CD14-positive monocyte (primary cell): Measurements from ENCODE around the gene MMP15. TPM values are rescaled to one million over a fixed set of nuclear protein-coding genes. Genes with fewer than 3 reads are reported as not detected.
"Not testable (repeated sequence)": the region's sequence is repeated elsewhere in the genome, so short reads cannot be mapped to it uniquely, and the experiment has no call there.

Experiments
- DNase-seq, 3 donors: peaks; one replicate each; pipeline ENCODE4 v3.0.0-alpha.2; 2011 to 2022
- H2AFZ ChIP-seq: 2 replicates; pipeline ENCODE4 v1.6.0; 2012; ENCODE audit warnings: mild to moderate bottlenecking, low read depth, low read length, inconsistent platforms; ENCODE audit not compliant: insufficient read depth, poor library complexity, severe bottlenecking
- H3K27ac ChIP-seq, 2 donors: 1 replicate in 1 of 2; 2 replicates in 1 of 2; pipeline ENCODE4 v1.5.1; 2012 to 2013; ENCODE audit warnings: low read length in 2 of 2, control low read depth in 1 of 2, inconsistent platforms in 1 of 2, low read depth in 1 of 2, mild to moderate bottlenecking in 1 of 2
- H3K27me3 ChIP-seq, 2 donors: one replicate each; pipeline versions ENCODE4 v1.6.0 to v1.6.1; 2011 to 2013; ENCODE audit warnings: low read length in 2 of 2; ENCODE audit not compliant: control insufficient read depth in 2 of 2, insufficient read depth in 2 of 2
- H3K36me3 ChIP-seq, 2 donors: replicated peaks in 1 of 2; 1 replicate in 1 of 2; 2 replicates in 1 of 2; pipeline versions ENCODE4 v1.5.1 to v1.6.1; 2012 to 2013; ENCODE audit warnings: low read length in 2 of 2, control low read depth in 1 of 2, inconsistent platforms in 1 of 2, mild to moderate bottlenecking in 1 of 2; ENCODE audit not compliant: insufficient read depth in 2 of 2, control insufficient read depth in 1 of 2
- H3K4me1 ChIP-seq, 2 donors: 1 replicate in 1 of 2; 2 replicates in 1 of 2; pipeline versions ENCODE4 v1.5.1 to v1.6.1; 2012 to 2013; ENCODE audit warnings: low read length in 2 of 2, control low read depth in 1 of 2, inconsistent platforms in 1 of 2, mild to moderate bottlenecking in 1 of 2, moderate library complexity in 1 of 2; ENCODE audit not compliant: insufficient read depth in 2 of 2, control insufficient read depth in 1 of 2
- H3K4me2 ChIP-seq: replicated peaks from 2 replicates; pipeline ENCODE3; 2012; ENCODE audit warnings: low read length, moderate library complexity, mild to moderate bottlenecking; ENCODE audit not compliant: poor library complexity, severe bottlenecking; ENCODE audit errors: extremely low read depth
- H3K4me3 ChIP-seq, 3 experiments: fragments of 200-600 bp in 1 of 3; sonication (generic) in 1 of 3; replicated peaks in 1 of 3; 1 replicate in 2 of 3; 2 replicates in 1 of 3; pipeline ENCODE4 v1.5.1; 2011 to 2013; ENCODE audit warnings: low read length in 3 of 3, mild to moderate bottlenecking in 3 of 3, control low read depth in 2 of 3, low read depth in 2 of 3, inconsistent platforms in 1 of 3, moderate library complexity in 1 of 3
- H3K79me2 ChIP-seq: 2 replicates; pipeline ENCODE4 v1.6.0; 2012; ENCODE audit warnings: mild to moderate bottlenecking, control low read depth, inconsistent platforms, low read length, moderate library complexity; ENCODE audit not compliant: insufficient read depth
- H3K9ac ChIP-seq: 2 replicates; pipeline ENCODE4 v1.6.0; 2017; ENCODE audit warnings: low read length, mild to moderate bottlenecking; ENCODE audit not compliant: insufficient read depth, poor library complexity, severe bottlenecking
- H3K9me3 ChIP-seq, 2 donors: replicated peaks in 1 of 2; 1 replicate in 1 of 2; 2 replicates in 1 of 2; pipeline versions ENCODE4 v1.5.1 to v1.6.1; 2012 to 2013; ENCODE audit warnings: low read length in 2 of 2, control low read depth in 1 of 2; ENCODE audit not compliant: control insufficient read depth in 1 of 2, insufficient read depth in 1 of 2
- H4K20me1 ChIP-seq: 2 replicates; pipeline ENCODE4 v1.6.0; 2012; ENCODE audit warnings: mild to moderate bottlenecking, low read length, control low read depth, moderate library complexity; ENCODE audit not compliant: insufficient read depth
- H3K27ac Mint-ChIP-seq, 7 donors: one replicate each; pipeline ENCODE4 v1.8.0; 2020; ENCODE audit warnings: mild to moderate bottlenecking in 7 of 7, mixed read lengths in 7 of 7, moderate library complexity in 6 of 7, inconsistent platforms in 2 of 7
- H3K27me3 Mint-ChIP-seq, 3 donors: one replicate each; pipeline ENCODE4 v1.8.0; 2021 to 2022; ENCODE audit warnings: low read depth in 3 of 3, mild to moderate bottlenecking in 3 of 3, mixed read lengths in 3 of 3, moderate library complexity in 3 of 3, inconsistent platforms in 1 of 3
- H3K36me3 Mint-ChIP-seq, 2 donors: one replicate each; pipeline ENCODE4 v1.8.0; 2020; ENCODE audit warnings: mixed read lengths in 2 of 2, inconsistent platforms in 1 of 2, mild to moderate bottlenecking in 1 of 2
- H3K4me1 Mint-ChIP-seq: one replicate; pipeline ENCODE4 v1.8.0; 2020; ENCODE audit warnings: mild to moderate bottlenecking, mixed read lengths
- H3K4me3 Mint-ChIP-seq, 2 donors: one replicate each; pipeline ENCODE4 v1.8.0; 2020; ENCODE audit warnings: mild to moderate bottlenecking in 2 of 2, mixed read lengths in 2 of 2, moderate library complexity in 1 of 2
- H3K9me3 Mint-ChIP-seq, 7 donors: one replicate each; pipeline ENCODE4 v1.8.0; 2020 to 2022; ENCODE audit warnings: mixed read lengths in 7 of 7, mild to moderate bottlenecking in 6 of 7, moderate library complexity in 6 of 7, inconsistent platforms in 2 of 7
- CTCF ChIP-seq: fragments of 200-600 bp; IDR thresholded peaks from one replicate; pipeline ENCODE4 v1.8.0; 2022; ENCODE audit warnings: antibody characterized with exemption, mild to moderate bottlenecking
- WGBS: methylation state at CpG from one replicate; pipeline ENCODE4 v1.1.5; 2013; ENCODE audit warnings: missing lambda C conversion rate; ENCODE audit not compliant: insufficient coverage; 5-methylcytosine and 5-hydroxymethylcytosine counted together
- intact Hi-C, 2 donors: fragments of 100-400 bp; cut with micrococcal nuclease; formaldehyde crosslinking; loops; one replicate each; pipeline versions ENCODE4 v1.15.0 to v1.15.1; 2023
- polyA plus RNA-seq, 3 donors: library from polyadenylated mRNA; depleted of rRNA in 1 of 3; unstranded in 2 of 3; stranded (reverse) in 1 of 3; fragments of 300-500 nt in 2 of 3; fragments of >200 nt in 1 of 3; fragmentation: Illumina TruSeq in 2 of 3; gene quantifications; 1 replicate in 2 of 3; 2 replicates in 1 of 3; pipeline ENCODE4 v1.2.3, GENCODE V29; 2012 to 2021

The MMP15 gene
- polyA plus RNA-seq, 3 donors = not detected

- H3K4me2 ChIP-seq, H3K27ac Mint-ChIP-seq, H3K9me3 ChIP-seq, H3K27me3 Mint-ChIP-seq, H3K36me3 Mint-ChIP-seq, H3K79me2 ChIP-seq, H3K9ac ChIP-seq, H3K36me3 ChIP-seq, H3K27me3 ChIP-seq, H2AFZ ChIP-seq, DNase-seq, H4K20me1 ChIP-seq, H3K4me3 ChIP-seq, intact Hi-C loops, H3K27ac ChIP-seq, H3K4me1 ChIP-seq, H3K4me1 Mint-ChIP-seq, H3K4me3 Mint-ChIP-seq: not testable (repeated sequence)
- H3K9me3 Mint-ChIP-seq = peaks cover 3 to 14% (median 5%) of the 10 kb centered on the region in 7 donors
- no CpG with 5 or more reads among the region's 2 CpGs for WGBS
Observed at GRCh38 chr16:58073086-58073485, 47.5 kb downstream of the MMP15 start.

DNA sequence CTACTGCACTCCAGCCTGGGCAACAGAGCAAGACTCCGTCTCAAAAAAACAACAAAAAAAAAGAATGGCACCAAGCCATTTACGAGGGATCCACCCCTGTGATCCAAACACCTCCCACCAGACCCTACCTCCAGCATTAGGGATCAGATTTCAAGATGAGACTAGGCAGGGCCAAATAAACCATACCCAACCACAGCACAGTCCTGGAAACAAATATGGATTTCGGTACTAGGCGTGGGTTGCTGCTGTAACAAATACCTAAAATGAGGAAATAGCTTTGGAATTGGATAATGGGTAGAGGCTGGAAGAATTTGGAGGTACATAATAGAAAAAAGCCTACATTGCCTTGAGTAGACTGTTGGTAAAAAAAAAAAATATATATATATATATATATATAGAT, 49.1 kb downstream of the MMP15 start:
- Mint-ChIP-seq H3K36me3 (no peaks in the 10 kb centered on the region), H3K27me3 (peaks cover 0 to 6% (median 0%) of the 10 kb centered on the region in 3 donors), H3K9me3 (peaks cover 2 to 12% (median 3%) of the 10 kb centered on the region in 7 donors), H3K4me3 (no peak overlapping the region), H3K27ac (no peak overlapping the region), H3K4me1 (no peaks in the 10 kb centered on the region)
- no peak for DNase-seq
- H3K79me2 ChIP-seq = no peaks in the 10 kb centered on the region
- H2AFZ ChIP-seq = no peak overlapping the region
- no peaks in the 10 kb centered on the region for H3K4me1 ChIP-seq
- no peak for TF ChIP-seq CTCF
- H3K9ac ChIP-seq = no peak overlapping the region
- no peak overlapping the region for H3K27ac ChIP-seq
- H3K9me3 ChIP-seq = peaks cover 0 to 2% of the 10 kb centered on the region in 2 donors
- H3K4me3 ChIP-seq = no peak overlapping the region
- no peak overlapping the region for H3K4me2 ChIP-seq
- no peaks in the 10 kb centered on the region for H4K20me1 ChIP-seq
- H3K36me3 ChIP-seq = no peaks in the 10 kb centered on the region
- H3K27me3 ChIP-seq = no peaks in the 10 kb centered on the region
- intact Hi-C loops = no loop called here
- 90% methylated on average over 2 of the region's 4 CpGs for WGBS
